Embryonic facial prominence (tissue), 1 donor: ENCODE measurements around the gene PHF13.
"Not testable (repeated sequence)": the region's sequence is repeated elsewhere in the genome, so short reads cannot be mapped to it uniquely, and the experiment has no call there.

Experiments
- DNase-seq: peaks from one replicate; pipeline ENCODE4 v3.0.0-alpha.2; 2016; ENCODE audit errors: extremely low spot score

The PHF13 gene

DNA sequence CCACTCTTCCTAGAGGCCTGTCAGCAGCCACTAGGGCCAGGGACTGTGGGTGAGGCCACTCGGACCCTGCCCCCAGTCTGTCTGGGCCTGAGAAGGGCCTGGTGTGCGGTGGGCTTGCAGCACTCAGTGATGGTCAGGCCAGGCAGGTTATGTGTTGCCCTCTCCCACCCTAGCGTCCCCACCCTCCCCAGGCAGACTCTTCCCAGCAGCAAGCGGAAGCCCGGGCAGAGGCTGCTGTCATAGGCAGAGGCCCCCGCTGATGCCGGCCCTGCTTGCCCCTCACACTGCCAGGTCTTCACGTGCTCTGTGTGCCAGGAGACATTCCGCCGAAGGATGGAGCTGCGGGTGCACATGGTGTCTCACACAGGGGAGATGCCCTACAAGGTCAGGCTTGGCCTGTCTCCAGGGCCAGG, 27.1 kb upstream of the PHF13 start:
- no peak for DNase-seq

DNA sequence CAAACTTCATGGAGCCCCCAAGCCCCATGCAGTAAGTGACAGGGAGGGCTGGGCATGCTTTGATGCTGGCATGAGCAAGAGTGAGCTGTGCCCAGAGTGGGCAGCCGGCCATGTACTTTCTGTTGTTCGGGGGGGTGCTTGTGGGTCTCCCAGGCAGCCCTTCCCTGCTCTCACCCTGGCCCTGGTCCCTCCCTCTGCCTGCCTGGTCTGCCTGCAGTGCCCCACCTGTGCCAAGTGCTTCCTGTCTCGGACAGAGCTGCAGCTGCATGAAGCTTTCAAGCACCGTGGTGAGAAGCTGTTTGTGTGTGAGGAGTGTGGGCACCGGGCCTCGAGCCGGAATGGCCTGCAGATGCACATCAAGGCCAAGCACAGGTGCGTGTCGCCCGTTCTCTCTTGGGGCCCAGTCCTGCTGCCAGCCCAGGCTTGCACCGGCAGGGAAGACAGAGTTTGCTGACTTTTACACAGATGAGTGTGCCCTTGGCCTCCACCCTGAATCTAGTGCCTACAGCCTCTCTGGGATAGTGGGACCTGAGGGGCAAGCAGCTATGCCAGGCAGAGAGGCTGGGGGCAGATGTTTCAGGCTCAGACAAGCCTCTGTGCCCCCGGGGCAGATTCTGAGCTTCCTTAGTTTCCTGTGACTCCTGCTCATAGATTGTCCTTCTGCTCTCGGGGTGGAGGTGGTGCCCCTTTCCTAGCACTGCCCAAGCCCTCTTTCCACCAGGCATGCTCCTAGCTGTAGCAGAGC, 26.1 kb upstream of the PHF13 start:
- DNase-seq, result no peak

DNA sequence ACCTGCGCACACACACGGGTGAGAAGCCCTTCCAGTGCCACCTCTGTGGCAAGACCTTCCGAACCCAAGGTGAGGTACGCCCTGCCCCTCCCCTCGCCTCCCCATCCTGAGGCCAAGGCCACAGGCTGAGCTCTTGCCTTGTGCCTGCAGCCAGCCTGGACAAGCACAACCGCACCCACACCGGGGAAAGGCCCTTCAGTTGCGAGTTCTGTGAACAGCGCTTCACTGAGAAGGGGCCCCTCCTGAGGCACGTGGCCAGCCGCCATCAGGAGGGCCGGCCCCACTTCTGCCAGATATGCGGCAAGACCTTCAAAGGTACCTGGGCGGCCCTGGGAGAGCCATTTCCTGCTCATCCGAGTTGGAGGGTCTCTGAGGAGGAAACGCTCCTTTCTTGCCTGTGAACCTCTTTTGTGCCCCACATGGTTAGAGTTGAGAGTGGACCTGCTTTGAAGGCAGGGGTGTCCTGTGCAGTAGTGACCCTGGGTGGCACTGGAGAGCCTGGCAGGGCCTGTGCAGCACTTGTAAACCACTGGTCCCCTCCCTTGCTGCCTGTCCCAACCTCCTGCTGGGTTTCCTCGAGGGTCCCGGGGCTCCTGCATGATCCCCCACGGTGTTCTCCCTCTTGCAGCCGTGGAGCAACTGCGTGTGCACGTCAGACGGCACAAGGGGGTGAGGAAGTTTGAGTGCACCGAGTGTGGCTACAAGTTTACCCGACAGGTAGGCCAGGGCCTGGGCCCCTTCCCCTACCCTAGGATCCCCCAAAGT, 25.2 kb upstream of the PHF13 start:
- DNase-seq, result no peak

DNA sequence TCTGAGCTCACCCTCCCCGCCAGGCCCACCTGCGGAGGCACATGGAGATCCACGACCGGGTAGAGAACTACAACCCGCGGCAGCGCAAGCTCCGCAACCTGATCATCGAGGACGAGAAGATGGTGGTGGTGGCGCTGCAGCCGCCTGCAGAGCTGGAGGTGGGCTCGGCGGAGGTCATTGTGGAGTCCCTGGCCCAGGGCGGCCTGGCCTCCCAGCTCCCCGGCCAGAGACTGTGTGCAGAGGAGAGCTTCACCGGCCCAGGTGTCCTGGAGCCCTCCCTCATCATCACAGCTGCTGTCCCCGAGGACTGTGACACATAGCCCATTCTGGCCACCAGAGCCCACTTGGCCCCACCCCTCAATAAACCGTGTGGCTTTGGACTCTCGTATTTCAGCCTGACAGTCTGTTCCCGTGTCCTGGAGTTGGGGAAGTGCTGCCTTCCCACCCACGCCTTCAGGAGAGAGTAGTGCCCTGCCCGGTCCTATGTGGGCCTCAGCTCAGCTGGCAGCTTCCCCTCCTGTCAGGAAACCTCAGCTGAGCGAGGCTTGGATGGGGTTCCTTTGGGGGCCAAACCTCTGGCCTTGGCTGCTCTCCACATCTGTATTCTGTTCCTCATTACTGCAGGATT, 24.5 kb upstream of the PHF13 start:
- DNase-seq, result no peak

DNA sequence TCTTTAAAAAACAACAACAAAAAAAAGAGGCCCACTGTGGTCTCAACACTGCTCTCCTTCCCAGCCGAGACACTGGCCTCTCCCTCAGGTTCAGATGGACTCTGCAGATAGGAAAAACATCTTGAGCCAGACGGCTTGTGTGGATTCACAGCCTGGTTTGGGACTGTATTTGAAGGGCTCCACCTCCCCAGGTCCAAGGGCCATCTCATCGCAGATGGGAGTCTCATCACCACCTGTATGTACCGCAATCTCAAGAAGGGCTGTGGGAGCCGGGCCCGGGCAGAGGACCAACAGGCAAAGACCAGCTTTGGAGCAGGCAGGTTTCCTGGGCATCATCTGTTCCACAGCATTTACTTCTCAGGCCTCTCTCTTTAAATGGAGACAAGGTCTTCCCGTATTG, 23.5 kb upstream of the PHF13 start:
- no peak for DNase-seq

DNA sequence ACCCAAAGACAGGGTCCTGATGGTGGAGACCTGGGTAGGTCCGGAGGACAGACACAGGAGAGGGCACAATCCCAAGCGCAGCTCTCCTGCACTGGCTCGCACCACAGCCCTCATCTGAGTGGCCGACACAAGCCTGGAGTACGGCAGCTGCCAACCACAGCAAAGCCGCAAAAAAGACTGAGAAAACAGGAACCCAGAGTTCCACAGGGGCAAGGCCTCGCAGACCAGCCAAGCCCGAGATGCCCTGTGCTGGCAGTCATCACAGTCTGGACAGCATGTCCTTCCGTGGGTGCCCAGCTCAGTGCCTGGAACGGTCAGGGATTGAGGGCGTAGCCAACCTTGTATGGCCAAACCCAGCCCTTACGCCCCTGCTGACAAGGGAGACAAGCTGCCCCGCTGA, 22.3 kb upstream of the PHF13 start:
- no peak for DNase-seq

DNA sequence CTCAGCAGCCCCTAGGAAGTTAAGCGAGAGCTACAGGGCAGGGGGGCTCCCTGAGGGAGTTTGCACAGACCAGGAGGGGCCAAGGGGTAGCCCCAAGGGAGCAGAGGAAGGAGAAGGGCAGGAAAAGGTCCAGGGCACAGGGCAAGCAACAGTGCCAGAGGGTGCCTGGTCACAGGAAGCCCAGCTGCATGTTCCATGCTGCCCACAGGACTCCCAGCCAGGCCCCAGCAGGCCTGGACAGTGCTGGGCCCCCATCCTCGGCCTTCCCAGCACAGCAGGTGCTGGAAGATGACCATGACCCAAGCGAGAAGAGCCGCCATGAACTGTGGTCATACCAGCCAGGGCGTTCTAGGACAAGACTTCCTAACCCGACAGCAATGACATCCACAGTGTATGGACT, 21.9 kb upstream of the PHF13 start:
- no peak for DNase-seq

DNA sequence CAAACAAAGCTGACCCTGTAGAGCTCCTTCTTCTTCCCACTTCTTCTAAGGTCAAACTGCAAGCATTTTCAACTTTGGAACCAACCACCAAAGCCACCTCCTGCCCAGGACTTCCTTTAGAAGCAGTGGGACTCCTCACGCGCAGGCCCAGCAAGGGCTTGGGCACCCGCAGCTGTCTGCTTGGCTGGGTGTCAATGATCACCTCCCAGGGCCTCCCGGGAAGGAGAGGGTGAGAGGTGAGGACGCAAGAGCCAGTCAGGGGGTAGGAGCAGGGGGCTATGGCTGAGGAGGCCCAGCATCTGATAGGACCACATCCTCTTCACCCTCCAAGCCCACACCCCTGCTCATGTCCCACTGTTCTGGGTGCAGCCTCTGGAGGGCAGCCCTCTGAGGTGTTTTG, 21.1 kb upstream of the PHF13 start:
- DNase-seq, result no peak

DNA sequence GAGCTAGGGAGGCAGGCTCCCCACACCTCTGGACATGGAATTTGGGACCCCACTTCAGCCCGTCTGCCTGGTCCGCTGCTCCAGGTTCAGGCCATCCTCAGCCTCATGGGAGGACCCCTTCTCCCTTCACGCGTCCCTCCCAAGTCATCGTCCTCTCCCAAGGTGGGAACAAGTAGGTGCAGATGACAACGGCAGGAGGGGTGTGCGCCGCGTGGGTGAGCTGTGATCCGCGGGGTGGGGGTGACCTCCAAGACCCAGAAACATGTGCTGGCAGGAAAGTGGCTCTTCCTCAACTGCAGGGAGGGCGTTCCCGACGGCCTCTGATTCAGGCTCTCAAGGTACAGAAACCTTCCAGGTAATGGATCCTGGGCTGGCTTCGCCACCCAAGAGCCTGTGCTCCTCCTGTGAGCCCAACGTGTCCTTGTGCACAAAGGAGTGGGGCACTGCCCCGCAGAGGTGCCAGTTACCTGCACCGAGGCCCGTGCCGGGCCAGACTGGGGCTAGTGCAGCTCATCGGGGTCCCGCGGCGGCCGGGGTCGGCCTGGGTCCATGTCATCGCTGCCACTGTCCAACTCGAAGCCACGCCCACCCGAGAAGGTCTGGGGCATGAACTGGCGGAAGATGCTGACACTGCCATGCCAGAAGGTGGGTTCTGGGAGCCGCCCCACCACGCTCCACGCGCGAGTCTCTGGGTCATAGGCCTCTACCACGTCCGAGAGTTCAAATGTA, 20.5 kb upstream of the PHF13 start:
- DNase-seq, result no peak

DNA sequence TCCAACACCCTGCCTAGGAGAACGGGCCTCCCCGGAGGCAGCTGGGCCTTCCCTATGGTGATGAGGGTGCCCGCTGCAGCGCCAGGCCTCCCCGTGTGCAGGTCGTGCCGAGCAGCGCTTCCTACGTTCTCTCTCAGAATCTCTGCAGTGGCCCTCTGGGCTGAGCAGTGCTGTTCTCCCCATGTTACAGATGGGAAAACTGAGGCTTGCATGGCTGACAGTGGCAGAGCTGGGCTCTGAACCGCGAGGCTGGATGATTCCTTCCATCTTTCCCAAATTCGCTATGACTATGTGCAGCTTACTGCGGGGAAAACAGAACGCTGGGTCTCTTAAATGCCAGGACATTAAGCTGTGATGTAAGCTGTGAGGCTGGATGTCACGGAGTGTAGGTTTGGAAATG, 19.7 kb upstream of the PHF13 start:
- DNase-seq, result no peak

DNA sequence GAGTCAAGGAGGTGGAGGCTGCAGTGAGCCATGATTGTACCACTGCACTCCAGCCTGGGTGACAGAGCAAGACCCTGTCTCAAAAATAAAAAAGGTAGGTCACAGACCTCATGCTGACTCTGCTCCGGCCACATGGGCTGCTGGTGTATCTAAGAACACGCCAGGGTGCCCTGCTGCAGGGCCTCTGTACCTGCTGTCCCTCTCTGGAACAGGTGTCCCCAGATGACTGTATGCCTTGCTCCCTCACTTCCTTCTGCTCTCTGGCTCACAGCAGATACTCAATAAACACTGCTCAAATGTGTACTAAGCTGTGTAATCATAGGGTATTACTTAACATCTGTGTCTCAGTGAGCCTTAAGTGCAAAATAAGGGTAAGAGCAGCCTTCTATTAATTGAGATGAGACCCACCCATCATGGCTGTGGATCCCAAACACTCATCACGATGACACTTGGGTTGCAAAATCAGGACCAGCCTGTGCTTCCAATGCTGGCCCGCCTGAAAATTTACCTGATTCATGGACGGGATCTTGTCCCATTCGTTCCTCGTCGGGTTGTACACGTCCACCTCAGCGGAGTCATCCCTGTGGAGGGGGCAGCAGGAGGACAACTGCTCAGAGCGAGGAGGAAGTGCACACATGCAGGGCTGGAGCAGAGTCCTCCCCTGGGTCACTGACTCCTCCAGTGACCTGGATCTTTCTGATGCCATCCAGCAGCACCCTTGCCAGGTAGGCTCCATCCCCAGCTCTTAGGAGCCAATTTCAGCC, 18.4 kb upstream of the PHF13 start:
- DNase-seq, result no peak

DNA sequence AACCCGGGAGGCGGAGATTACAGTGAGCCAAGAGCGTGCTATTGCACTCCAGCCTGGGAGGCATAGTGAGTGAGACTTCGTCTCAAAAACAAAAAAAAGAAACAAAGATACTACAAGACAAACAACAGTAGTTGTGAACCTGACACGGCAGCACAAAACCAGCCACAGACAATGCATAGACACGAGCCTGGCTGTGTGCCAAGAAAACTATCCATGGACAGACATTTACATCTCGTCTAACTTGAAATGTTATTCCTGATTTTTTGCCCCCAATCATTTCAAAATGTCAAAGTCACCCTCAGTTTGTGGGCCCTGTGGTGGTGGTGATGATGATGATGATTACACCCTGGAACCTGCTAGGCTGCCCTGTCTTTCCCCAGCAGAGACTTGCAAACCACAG, 17.2 kb upstream of the PHF13 start:
- DNase-seq, result no peak

DNA sequence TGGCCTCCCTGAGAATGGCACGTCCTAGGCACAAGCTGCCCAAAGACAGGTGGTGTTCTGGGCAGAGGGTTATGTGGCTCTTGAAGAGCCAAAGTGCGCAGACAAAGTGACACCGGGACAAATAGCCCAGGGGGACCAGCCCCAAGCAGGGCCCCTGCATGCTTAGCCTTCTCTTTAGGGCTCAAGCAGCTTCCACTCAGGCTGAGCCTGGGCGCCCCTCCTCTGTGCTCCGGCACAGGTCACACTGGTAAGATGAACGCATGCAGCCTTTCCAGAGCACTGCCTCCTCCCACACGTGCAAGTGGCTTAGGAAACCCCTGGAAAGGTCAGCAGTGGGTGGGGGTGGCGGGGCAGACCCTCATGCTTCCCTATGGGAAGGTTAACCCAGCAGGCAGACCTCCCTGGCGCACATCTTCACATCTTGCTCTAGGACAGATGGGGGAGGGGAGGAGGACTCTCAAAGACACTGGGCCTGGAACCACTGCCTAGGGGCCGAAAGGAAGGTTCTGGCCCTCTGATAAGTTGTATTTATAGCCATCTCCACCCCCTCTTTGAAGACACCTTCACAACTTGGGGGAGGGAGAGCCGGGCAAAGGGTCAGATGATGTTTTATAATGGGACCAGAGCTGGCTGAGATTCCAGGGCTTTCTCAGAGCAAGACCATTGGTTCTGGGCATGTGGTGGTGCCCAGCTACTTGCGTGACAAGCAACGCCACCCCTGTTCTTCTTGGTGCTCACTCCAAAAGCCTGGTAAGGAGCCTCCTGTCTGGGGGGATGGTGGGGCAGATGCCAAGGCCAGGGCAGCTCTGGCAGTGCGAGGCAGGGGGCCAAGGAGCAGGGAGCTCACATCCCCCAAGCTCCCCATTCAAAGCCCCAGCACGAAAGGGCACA, 16.4 kb upstream of the PHF13 start:
- DNase-seq, result no peak

DNA sequence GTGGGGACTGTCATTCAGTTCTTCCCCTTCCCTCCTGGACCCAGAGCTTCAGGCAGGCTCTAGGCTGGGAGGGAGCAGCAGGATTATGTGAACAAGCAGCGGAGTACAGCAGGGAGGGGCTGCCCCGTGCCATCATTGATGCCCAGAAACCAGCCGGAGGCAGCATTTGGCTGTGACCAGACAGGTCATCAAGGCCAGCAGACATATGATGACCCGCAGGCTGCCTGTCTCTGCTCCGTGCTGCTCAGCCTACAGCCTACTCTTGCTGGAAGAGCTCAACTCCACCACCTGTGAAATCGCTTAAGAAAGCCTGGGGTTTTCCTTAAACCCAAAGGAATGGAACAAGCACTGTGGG, 15.8 kb upstream of the PHF13 start:
- no peak for DNase-seq

DNA sequence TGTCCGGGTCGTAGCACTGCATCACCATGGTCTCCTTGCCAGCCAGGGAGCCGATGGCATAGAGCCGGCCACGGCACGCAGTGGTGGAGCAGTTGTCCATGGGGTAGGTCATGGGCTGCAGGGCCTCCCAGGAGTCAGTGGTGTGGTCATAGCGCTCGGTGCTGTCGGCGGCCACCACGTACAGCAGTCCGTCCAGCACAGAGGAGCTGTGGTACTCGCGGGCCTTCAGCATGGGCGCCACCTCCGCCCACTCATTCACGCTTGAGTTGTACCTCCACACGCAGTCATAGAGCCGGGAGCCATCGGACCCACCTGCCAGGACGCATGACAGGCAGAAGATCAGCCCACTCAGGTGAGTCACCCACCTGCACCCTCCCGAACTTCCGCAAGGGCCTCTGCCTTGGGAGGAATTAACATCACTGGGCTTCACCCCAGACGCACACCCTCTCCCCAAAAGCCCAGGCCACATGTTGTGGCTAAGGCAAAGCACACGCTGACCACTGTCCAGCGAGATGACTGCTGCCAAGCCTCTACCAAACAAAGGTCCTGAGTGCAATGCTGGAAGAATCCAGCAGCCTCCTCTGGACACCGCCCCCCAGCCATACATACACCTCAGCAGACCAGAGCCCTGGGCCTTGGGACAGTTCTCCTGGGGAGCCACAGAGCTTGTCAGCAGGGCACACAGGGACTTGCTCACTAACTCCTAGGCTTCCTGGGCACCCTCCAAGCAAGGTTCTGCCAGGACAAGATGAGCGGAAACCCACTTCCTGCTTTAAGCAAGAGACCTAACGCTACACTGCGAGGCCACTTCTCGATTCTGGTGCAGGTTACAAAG, 14.2 kb upstream of the PHF13 start:
- DNase-seq, result no peak

DNA sequence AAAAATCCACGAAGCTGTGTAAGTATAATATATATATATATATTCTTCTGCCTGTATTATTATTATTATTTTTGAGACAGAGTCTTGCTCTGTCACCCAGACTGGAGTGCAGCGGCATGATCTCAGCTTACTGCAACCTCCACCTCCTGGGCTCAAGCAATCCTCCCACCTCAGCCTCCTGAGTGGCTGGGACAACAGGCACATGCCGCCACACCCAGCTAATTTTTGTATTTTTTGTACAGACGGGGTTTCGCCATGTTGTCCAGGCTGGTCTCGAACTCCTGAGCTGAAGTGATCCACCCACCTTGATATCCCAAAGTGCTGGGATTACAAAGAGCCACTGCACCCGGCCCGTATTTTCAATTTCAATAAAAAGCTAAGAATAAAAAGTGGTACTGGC, 13.5 kb upstream of the PHF13 start:
- DNase-seq, result not testable (repeated sequence)

DNA sequence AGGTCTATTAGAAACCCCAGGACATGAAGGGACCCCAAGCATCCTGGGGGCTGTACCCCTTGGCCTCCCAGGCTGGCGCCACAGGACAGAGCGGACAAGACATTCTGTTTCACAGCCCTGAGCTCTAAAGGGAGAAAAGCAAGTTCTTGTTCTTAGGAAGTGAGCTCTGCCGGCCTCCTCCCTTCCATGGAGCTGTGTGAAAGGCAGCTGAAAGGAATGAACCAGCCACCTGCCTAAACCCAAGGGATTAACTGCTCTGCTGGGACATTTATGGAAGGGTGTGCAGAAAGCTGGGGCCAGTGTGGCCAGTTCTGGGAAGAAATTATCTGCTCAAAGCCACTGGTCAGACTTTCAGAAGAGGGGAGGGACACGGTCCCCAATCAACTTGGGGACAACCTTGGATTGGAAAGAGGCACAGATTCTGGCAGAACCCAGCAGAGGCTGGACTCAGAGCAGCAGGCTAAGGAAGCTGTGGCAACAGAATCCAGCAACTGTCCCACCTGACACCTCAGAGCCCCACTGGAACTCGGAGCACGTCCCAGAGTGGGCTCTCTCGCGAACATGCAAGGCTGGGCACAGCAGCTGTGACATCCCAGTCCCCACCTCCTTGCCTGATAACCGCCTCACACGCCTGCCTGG, 13.0 kb upstream of the PHF13 start:
- no peak for DNase-seq

DNA sequence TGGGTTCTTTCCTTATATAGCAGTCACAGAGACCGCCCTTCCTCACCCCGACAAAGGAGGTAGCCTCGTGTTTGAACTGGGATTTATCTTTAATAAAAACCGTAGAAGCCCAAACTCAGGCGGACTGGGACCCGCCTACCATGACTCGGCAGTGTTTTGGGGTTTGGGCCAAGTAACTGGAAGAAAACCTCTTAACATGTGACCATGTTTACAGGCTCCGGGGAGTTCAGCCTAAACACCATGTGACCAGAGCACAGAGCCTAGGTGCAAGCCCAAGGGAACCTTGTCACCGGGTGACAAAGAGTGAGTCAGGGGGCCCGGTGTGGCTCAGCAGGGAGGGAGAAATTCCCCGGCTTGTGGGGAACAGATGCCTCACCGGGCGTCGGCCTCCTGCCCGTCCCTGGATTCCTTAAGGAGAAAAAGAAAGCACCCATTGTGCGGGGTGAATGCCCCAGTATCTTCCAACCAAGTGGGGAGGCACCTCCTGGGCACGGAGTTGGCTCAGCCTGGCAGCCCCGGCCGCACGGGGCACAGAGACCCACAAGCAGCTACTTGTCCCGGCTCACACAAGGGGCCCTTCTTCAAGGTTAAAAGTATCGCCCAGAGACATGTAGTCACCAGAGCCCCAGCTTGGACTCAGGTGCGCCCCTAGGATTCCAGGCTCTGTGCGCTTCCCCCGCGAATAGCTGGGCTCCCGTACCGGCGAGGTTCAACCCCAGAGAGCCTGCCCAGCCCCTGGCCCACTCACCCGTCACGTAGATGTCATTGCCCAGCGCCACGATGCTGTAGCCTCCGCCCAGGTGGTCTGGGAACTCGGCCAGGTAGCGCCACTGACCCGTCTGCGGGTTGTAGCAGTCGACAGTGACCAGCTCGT, 12.2 kb upstream of the PHF13 start:
- peak; percentile 53 for DNase-seq
